ENCODE results near the gene APOE.

Gene APOE

GRCh38 chr19:44878120-44878865, 27.3 kb upstream of the APOE start:
- TF ChIP-seq REST (IDR thresholded peaks at IDR 0.05; ENCODE audit: insufficient read depth in 1 of 2, low read depth in 2 of 2, low read length in 2 of 2) (no peak), TAF1 (IDR thresholded peaks at IDR 0.05; ENCODE audit: borderline replicate concordance, insufficient read depth, low read length) (no peak), FOXP2 (optimal IDR thresholded peaks at IDR 0.05; ENCODE audit: borderline replicate concordance, extremely low read depth, extremely low read length, insufficient read depth) (no peak), POLR2AphosphoS5 (IDR thresholded peaks at IDR 0.05; ENCODE audit: low read depth, low read length) (no peak), SIN3A (IDR thresholded peaks at IDR 0.05; ENCODE audit: borderline replicate concordance, insufficient read depth, low read length) (no peak)

GRCh38 chr19:44879309-44880065, 26.1 kb upstream of the APOE start:
- no peak for TF ChIP-seq SIN3A (IDR thresholded peaks at IDR 0.05; ENCODE audit: borderline replicate concordance, insufficient read depth, low read length)
- TF ChIP-seq FOXP2 (optimal IDR thresholded peaks at IDR 0.05; ENCODE audit: borderline replicate concordance, extremely low read depth, extremely low read length, insufficient read depth), result no peak
- TF ChIP-seq REST (IDR thresholded peaks at IDR 0.05; ENCODE audit: insufficient read depth in 1 of 2, low read depth in 2 of 2, low read length in 2 of 2), result no peak
- no peak for TF ChIP-seq TAF1 (IDR thresholded peaks at IDR 0.05; ENCODE audit: borderline replicate concordance, insufficient read depth, low read length)
- TF ChIP-seq POLR2AphosphoS5 (IDR thresholded peaks at IDR 0.05; ENCODE audit: low read depth, low read length), result no peak

- no peak for TF ChIP-seq REST (IDR thresholded peaks at IDR 0.05; ENCODE audit: insufficient read depth in 1 of 2, low read depth in 2 of 2, low read length in 2 of 2)
- no peak for TF ChIP-seq SIN3A (IDR thresholded peaks at IDR 0.05; ENCODE audit: borderline replicate concordance, insufficient read depth, low read length)
- TF ChIP-seq TAF1 (IDR thresholded peaks at IDR 0.05; ENCODE audit: borderline replicate concordance, insufficient read depth, low read length), result no peak
- TF ChIP-seq POLR2AphosphoS5 (IDR thresholded peaks at IDR 0.05; ENCODE audit: low read depth, low read length), result no peak
- no peak for TF ChIP-seq FOXP2 (optimal IDR thresholded peaks at IDR 0.05; ENCODE audit: borderline replicate concordance, extremely low read depth, extremely low read length, insufficient read depth)
Observed at GRCh38 chr19:44882063-44882462, 23.5 kb upstream of the APOE start.

- TF ChIP-seq FOXP2 (optimal IDR thresholded peaks at IDR 0.05; ENCODE audit: borderline replicate concordance, extremely low read depth, extremely low read length, insufficient read depth) (no peak), POLR2AphosphoS5 (IDR thresholded peaks at IDR 0.05; ENCODE audit: low read depth, low read length) (no peak), REST (IDR thresholded peaks at IDR 0.05; ENCODE audit: insufficient read depth in 1 of 2, low read depth in 2 of 2, low read length in 2 of 2) (no peak), TAF1 (IDR thresholded peaks at IDR 0.05; ENCODE audit: borderline replicate concordance, insufficient read depth, low read length) (no peak), SIN3A (IDR thresholded peaks at IDR 0.05; ENCODE audit: borderline replicate concordance, insufficient read depth, low read length) (no peak)
Observed at GRCh38 chr19:44883922-44884321, 21.7 kb upstream of the APOE start.

All from PFSK-1 (cell line).